ENCODE data around the gene TRIM10.
A peak's percentile ranks its signal among the peaks of the same experiment; 100 is the strongest.

TRIM10 gene, protein sequence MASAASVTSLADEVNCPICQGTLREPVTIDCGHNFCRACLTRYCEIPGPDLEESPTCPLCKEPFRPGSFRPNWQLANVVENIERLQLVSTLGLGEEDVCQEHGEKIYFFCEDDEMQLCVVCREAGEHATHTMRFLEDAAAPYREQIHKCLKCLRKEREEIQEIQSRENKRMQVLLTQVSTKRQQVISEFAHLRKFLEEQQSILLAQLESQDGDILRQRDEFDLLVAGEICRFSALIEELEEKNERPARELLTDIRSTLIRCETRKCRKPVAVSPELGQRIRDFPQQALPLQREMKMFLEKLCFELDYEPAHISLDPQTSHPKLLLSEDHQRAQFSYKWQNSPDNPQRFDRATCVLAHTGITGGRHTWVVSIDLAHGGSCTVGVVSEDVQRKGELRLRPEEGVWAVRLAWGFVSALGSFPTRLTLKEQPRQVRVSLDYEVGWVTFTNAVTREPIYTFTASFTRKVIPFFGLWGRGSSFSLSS

DNA sequence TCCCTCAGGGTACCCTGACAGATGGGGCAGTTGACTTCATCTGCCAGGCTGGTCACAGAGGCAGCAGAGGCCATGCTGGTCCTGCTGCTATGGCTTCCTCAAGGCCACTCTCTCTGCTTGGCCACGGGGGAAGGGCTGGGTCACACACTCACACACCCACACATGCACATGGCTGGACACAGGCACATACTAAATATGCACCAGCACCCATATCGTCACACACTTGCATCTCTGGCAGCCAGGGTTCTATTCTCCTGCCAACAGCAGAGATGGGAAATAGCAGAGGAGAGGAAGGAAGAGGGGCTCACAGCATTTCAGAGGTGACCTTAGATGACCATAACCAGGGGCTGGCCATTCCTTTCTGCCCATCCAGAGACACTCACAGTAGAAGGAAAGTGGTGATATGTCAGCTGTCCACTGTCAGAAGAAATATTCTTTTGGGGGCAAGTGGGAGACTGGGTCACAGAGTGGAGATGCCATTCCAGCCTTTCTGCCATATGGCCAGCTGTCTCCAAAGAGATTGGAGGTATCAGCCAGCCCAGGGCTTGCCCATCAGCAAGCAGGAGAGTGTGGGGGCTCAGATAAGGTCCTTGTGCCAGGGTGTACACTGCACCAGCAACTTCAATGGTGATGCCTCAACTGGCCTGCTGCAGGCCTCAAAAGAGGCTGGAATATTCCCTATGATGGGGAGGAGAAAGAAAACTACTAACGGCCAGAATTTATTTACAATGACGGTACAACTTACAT is at the start of gene TRIM10:
Gene TRIM10, minus strand, starts transcription at position 427 of the 747 bp plus-strand sequence. Its CDS starts 353 bp downstream, at position 74.
- no peak for DNase-seq

DNA sequence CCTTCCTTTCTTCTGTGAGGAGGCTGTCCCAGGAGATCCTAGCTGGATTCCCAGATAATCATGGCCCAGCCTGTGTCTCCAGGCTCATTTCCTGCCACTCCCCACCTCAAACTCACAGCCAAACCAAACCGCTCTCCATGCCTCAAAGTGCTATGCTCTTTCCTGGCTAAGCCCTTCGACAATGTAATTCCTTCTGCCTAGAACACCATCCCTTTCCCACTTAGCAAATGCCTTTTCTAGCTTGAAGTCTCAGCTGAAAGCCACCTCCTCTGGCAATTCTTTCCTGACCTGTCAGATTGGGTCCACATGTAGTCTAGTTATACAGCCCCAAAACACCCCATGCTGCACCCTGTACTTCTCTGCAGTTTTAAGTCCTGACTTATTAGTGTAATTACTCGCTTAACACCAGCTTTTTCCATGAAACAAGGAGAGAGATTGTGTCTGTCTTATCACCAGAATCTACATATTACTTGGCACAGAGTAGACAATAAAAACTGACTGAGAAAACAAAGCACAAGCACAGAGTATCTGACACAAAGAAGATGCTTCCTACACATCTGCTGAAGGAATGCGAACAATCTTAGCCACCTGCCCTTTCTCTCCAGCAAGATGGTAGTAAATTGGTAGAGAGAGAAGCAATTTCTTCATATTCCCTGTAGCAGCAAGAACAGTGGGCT is 46.7 kb upstream of the TRIM10 start:
- DNase-seq: peak; percentile 57

DNA sequence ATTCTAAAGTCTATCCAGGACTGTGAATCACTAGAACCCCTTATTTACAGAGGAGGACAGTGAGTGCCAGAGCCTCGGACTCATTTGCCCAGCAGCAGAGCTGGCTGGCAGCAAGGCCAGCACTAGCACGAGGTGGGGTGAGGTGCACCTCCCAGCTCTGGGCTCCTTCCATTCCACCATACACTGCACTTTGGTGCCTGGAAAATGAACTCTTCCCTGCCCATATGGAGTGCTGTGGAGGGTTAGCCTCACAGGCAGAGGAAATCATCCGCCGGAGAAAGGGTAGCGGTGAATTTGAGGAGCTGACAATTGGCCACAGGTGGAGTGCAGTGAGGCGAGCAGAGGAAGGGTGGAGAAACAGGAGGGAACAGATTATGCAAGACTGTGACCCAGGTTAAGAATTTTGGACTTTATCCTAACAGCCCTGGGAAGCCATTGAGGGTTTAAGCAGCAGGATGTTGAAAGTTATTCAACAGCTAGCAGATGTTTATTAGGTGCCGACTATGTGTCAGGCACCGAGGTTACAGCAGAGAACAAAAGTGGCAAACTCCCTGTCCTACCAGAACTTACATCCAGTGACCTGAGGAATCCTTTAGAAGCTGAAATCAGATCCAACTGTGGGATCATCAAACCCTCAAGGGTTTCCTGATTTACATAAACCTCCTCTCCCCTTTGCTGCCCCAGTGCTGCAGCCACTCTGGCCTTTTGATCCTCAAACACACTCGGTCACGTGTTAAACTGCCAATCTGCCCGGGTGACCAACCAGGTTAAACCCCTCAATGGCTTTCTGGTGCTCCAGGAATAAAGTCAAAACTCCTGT is 46.0 kb upstream of the TRIM10 start:
- no peak for DNase-seq

DNA sequence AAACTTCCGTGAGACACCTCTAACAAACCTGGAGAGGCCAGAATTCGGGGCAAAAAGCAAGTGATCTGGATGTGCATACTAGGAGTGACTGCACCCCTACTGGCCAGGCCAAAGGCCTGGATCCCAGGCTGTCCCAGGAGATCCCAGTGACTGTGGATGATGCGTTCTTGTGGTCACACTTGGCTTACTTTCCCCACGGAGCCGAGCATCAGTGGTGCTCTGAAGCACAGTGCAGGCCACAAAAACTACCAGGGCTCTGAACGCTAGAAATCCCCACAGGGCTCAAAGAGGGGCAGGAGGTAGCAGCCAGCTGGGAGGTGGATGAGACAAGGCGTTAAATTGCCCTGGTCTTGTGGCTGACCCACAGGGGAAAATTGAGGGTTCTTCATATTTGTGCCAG is 45.1 kb upstream of the TRIM10 start:
- DNase-seq: no peak

DNA sequence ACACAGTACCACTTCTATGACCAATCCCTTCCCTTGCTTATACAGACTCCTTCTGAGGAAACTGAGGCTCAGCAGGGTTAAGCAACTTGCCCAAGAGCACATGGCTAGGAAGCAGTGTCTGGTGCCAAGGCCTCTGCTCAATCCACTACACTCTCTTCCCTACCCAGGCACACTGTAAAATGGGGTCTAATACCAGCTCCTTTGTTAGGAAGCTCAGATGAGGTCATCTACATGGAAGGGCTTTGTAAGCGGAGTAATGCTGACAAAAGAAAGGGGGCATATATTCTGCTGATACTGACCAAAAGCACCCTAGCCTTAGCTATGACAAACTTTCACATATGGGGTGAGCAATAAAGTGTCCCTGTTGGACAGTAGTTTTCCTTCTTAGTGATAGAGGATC is 43.1 kb upstream of the TRIM10 start:
- DNase-seq: no peak

DNA sequence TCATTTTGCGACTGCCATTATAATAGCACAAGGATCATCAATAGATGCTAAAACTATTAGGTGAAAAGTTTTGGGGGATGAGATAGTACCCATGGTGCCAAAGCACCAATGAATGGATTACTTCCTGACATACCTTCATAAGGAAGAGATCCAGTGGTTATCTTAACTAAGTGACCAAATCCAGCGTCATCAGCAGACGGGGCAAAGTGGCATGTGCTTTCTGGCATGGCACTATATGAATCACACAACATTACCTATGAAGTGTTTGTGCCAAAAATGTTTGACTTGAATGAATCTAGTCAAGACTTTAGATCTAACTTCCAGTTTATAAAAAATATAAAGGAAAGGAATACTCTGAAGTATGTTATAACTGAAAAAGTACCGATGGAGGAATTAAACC is 41.4 kb upstream of the TRIM10 start:
- DNase-seq: no peak

DNA sequence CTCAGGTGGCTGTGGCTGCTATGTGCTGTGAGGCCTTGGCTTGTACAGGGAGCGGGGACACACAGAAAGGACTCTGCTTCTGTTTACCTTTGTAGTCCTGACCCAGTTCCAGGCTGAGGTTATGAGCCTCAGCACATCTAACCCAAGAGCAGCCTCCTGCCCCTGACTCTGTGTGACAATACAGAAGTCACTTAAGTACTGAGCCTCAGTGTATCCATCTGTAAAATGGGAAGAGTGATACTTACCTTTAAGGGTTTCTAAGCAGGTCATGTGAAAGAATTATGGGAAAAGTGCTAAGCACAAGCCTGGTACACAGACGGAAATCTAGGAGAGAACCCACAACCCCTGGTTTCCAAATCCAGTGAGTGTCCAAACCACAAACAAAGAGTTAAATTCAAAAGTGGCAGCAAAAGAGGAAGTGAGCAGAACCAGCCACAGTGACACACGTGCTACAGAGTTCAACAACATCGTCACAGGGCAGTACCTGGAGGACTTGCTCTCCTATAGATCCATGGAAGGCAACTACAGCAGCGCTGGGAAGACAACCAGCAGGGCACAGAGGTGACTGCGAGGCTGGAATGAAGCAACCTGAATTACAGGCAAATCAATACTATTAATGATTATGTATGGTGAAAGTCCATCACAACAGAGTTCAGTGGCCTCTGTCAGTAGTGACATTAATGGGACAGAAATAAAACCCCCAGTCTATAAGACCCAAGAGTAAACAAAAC is 39.7 kb upstream of the TRIM10 start:
- no peak for DNase-seq

DNA sequence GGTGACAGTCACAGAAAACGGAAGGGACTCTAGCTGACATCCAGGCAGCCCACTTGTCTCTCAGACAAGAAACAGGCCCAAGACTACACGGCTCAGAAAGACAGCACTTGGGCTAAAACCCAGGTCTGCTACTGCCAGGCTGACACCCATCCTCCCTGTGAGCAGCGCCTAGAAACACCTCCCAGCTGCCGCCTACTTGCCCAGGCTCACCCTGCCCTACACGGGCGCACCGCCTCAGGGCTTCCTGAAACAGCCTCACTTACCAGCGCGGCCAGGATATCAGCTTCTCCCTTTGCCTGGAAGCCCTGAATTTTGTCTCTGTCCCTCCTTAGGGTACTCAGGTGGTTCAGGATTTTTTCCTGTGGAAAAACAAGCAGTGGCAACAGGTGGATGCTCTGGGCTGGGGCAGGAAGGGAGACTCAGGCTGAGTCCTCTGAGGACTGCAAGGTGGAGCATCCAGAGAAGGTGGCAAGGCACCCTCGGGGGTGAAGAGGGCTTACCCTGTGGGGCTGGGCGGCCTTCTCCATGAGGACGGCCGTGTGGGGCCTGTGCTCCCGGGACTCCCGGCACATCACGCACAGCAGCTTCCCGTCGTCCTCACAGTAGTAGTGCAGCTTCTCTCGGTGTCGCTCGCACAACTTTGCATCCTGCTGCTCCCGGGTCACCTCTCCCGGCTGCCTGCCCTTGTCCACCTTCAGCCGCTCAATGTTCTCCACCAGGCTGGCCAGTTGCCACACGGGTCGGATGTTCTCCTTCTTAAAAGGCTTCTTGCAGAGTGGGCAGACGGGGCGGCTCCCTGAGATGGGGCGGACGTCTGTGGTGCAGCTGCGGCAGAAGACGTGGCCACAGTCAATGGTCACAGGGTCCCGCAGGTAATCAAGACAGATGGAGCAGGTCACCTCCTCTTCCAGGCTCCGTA is 37.4 kb upstream of the TRIM10 start:
- no peak for DNase-seq

DNA sequence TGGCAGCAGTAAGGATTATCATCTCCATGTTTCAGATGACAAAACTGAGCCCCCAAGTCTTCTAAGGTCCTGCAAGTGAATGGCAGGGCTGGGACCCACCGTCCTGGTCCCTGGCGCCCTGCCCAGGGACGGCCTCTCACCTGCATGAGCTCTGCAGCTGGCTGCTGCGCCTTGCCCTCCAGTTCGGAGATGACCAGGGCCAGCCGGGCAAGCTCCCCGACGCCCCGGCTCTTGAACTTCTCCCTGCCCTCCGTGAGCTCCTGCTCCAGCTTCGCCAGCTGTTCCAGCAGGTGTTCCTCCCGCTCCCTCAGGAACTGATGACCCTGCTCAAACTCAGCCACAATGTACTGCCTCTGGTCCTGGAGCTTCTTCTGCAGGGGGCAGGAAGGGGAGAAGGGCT is 35.4 kb upstream of the TRIM10 start:
- no peak for DNase-seq

DNA sequence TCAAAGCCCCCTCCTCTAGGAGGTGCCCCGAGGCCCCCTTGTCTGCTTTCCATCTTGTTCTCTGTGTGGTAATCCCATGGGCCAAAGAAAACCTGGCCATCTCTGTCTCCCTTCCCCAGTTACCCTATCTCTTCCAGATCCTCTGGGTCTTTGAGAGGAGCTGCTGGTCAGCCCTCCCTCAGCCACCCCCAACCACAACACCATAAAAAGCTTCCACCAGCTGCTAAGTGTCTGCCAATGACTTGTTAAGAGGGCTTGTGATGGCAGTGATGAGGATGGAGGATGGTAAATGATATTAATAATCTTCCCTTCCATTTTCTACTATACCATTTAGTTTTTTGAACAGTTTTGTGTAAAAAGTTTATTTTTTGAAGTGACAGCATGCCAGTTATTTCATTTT is 34.9 kb upstream of the TRIM10 start:
- DNase-seq: no peak

DNA sequence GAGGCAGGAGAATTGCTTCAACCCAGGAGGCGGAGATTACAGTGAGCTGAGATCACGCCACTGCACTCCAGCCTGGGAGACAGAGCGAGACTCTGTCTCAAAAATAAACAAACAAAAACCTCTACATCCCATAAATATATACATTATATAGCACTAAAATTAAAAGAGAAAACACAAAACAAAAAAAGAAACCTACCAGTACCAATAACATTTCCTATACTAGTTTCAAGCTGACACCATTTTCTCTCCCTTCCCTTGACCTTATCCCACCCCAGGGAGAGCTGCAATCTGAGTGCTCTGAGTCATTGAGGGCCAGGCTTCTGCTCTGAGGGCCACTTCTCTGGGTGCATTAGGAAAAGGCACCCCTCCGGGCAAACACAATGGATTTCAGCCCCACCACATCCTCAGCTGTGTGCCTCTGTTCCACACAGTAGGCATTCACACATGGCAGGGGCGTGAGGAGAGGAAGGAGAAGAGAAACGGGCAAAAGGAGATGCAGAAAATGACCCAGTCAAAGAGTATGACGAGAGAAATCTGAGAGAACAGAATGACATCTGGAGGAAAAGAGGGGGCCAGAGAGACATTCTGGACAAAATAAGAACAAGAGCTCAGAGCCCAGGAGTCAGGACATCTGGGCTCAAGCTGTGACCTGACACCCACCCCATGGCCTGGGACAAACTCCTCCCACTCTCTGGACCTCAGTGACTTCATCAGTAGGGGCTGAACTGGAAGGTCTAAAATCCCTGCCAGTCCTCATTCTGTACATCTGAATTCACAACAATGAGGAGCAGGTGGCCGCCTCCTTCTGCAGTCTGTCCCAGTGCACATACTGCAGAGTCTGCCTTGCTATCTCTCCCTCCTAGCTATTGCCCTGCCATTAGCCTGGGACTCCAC is 34.0 kb upstream of the TRIM10 start:
- DNase-seq: no peak

DNA sequence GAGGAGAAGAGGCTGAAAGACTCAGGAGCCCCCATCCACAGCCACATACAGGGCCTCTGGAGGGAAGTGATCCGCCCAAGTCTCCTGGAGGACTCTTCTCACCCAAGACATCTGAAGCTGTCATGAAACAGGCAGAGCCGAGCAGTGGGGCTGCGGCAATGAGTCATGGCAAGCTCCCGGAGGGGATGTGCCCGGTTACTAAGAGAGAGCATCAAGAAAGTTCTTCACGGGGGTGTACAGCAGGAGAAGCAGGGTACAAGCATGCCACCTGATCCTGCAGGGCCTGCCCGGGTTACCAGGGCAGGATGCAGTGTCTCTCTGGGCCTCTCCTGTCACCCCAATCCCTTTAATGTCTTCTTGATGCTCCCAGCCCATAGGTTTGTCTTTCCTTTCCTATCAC is 31.1 kb upstream of the TRIM10 start:
- DNase-seq: no peak

DNA sequence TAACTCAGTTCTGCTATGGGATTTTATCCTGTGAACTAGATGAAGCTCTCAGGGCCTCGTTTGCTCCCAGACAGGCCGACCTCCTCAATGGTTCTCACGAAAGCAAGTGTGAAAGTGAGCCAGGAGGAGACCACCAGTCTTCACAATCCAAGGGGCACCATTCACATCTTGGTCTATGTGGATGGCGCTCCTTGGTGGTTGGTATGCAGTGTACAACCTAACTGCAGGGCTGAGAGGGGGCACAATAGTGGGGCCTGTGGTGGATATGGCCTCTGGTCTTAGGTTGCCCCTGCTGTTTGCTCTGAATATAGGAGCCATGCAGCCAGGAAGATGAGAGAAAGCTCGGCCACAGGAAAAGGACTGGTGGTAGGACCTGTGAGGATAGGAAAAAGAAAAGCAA is 27.5 kb upstream of the TRIM10 start:
- no peak for DNase-seq

DNA sequence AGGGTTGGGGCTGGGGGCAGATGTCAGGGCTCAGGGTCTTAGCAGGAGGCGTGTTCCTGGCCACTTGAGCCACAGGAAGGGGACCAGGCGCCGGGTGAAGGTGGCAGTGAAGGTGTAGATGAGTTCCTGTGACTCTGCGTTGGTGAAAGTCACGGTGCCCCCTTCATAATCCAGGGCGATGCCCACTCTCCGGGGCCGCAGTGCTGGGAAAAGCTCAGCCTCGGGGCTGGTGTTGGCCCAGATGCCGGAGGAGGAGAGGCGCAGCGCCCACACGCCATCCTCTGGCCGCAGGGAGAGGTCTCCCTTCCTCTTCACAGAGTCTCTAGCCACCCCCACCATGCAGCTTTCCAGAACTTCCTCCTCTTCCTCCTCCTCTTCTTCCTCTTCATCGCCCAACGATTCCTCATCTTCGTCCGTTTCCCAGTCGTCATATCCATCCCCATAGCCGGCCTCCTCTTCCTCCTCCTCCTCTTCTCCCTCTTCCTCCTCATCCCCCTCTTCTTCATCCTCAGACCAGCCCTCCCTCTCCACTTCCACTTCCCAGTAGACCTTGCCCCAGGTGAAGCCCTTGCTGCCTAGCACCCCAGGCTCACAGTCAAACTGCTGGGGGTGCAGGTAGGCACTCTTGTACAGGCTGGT is 25.0 kb upstream of the TRIM10 start:
- DNase-seq: no peak

DNA sequence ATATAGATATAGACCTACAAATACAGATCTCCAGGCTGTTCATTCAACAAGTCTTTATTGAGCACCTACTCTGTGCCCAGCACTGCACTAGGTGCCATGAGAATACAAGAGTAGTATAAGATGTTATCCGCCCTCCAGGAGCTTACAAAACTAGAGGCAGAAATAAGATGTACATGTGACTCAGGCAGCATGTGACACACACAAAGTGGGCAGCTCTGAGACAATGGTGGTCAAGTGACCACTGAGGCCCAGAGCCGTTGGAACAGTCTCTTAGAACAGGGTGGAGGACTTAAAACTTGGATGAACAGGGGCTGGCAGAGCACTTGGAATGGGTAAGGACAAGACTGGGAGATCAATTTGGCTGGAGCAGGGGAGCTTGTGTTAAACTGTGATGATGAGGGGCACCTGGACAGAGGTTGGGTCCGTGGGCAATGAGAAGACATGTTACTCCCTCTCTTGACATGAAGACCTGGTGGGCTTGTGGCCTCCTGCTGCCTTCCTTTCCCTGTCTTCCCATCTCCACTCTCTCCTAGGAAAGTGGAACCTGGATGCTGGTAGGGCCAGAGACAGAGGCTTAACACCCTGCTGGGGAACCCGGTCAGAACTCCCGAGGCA is 23.5 kb upstream of the TRIM10 start:
- no peak for DNase-seq

DNA sequence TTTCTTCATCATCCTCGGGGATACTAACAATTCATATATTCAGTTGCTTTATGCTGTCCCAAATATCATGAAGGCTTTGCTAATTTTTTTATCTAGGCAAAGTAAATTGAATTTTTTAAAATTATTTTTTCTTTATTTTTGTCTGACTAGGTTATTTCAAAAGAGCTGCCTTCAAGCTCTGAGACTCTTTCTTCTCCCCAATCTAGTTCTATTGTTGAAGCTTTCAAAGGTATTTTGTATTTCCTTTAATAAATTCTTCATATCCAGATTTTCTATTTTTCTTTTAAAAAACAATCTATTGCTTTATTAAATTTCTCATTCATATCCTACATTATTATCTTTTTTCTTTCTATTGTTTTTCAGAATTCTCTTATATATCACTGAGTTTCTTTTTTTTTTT is 19.1 kb upstream of the TRIM10 start:
- DNase-seq: no peak

DNA sequence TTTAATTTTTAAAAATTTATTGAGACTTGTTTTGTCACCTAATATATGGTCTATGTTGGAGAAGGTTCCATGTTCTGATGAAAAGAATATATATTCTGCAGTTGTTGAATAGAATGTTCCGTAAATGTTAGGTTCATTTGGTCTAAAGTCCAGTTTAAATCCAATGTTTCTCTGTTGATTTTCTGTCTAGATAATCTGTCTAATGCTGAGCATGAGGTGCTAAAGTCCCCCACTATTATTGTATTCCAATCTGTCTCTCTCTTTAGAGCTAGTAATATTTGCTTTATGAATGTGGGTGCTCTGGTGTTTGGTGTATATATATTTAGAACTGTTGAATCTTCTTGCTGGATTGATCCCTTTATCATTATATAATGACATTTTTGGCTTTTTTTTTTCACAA is 17.8 kb upstream of the TRIM10 start:
- no peak for DNase-seq

DNA sequence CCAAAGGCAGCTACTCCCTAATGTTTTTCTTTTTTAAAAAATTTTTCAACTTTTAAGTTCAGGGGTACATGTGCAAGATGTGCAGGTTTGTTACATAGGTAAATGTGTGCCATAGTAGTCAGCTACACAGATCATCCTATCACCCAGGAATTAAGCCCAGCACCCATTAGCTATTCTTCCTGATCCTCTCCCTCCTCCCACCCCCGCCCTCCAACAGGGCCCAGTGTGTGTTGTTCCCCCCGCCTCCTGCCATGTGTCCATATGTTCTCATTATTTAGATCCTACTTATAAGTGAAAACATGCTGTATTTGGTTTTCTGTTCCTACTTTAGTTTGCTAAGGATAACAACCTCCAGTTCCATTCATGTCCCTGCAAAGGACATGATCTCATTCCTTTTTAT is 14.8 kb upstream of the TRIM10 start:
- DNase-seq: no peak

DNA sequence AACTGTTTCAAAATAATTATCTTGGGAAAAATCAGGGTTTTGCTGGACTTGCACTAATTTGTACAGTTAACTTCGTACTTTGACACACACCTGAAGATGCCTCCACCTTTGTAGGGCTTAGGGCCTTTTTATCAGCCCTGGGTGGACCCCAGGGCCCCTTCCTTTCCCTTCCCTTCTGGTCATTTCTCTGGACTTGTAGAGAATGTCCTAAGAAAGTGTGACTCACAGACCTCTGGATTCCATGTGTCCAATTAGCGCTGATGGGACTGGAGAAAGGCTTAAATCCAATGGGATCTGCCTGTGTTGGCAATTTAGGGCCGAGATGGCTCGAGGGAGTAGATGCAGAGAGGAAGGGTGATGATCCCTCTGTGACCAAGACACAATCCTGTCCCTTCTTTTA is 11.7 kb upstream of the TRIM10 start:
- DNase-seq: no peak
